Pulmonary artery endothelial cell (primary cell): ENCODE measurements around the gene DHRS2. TPM values are rescaled to one million over a fixed set of nuclear protein-coding genes. Genes with fewer than 3 reads are reported as not detected.

Experiments used
- DNase-seq: peaks from one replicate; pipeline ENCODE4 v3.0.0-alpha.2; 2011; ENCODE audit warnings: low read depth, low spot score
- total RNA-seq: library from RNA; depleted of rRNA; stranded (reverse); fragments of >200 nt; gene quantifications from 2 replicates; pipeline ENCODE4 v1.2.3, GENCODE V29; 2014

The DHRS2 gene
- total RNA-seq, 1 donor from 2014 or later, result 0.07 TPM

DNA sequence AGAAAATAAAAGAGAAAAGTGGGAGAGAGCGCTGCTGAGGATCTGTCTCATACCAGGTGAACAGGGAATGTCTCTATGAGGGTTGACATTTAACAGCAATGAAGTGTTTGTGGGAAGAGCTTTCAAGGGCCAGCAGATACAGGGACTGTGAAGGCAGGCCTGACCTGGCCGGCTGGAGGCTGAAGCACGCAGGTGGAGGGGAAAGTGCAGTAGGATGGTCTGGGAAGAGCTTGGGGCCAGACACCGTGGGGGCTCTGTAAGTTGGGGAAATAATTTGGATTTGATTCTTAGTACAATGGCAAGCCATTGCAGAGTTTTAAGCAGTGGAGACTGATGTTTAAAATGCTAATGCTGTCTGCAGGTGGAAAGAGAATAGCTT is 23.8 kb upstream of the DHRS2 start:
- no peak for DNase-seq

DNA sequence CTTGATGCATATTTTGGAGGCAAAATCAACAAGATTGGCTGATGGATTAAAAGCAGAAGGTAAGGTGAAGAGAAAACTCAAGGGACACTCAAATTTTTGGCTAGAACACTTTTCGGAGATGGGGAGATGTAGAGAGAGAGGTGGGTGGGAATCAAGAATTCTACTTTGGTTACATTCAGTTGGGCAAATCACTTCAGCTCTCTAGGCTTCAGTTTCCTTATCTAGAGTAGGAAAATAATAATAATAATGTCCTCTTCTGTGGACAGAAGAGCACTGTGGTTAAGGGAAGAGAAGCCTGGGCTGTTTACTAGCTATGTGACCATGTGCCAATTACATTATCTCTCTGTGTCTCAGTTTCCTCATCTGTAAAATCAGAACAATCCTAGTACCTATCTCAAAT is 23.4 kb upstream of the DHRS2 start:
- DNase-seq, result no peak

DNA sequence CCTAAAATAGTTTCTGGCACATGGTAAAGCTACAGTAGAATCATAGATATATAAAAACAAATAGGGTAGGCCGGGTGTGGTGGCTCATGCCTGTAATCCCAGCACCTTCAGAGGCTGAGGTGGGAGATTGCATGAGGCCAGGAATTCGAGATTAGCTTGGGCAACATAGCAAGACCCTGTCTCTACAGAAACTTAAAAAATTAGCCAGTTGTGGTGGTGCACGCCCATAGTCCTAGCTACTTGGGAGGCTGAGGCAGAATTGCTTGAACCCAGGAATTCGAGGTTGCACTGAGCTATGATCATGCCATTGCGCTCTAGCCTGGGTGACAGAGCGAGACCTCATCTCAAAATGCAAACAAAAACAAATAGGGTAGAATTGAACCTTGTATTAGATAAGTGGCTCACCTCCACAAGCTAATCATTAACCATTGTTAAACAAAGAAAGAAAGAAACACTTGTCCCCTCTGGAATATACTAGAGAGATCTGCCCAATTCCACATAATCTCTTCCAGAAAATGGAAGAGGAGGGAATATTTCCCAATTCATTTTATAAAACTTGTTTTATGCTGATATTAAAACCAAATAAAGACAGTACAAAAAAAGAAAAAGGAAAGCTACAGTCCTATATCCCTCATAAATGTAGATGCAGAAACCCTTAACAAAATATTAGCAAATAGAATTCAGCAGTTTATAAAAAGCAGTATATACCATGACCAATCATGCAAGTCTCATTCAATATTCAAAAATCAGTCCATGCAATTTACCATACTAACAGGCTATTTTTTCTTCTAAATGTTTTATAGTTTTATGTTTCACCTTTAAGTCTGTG is 22.7 kb upstream of the DHRS2 start:
- DNase-seq, result no peak

DNA sequence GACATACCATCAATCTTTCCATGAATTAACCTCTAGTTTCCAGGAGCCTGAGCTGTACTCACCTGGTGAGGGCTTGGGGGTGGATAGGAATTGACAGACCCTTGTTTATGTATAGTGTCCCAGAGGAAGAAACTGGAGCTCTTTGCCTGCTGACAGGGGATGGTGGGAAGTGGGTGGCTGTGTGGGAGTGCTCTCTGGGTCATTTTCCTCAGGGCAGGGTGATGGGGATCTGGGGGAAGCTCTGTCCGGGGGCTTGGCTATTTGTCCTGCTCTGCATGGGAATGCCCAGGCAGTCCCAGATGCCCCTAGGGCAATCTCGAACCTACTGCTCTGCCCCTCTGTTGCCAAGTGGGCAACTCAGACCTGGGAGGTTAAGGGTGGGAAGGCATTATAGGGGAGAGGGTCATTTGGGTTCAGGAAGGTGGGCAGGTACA is 21.8 kb upstream of the DHRS2 start:
- no peak for DNase-seq

DNA sequence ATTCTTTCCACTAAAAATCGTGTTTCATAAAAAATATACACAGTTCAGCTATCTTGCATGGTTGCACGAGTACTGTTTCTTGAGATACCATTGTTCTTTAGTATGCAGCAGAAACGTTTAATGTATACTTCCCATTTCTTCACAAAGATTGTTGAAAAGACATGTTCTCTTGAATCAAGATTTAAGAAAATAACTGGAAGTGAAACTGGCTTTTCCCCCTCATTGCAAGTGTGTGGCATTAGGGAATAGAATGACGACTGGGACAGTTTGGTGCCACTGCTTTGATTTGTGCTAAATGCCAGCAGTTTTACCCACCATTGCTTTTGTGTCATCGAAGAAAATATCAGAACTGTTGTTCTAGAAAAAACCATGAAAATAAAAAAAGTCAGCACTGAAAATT is 20.3 kb upstream of the DHRS2 start:
- no peak for DNase-seq

DNA sequence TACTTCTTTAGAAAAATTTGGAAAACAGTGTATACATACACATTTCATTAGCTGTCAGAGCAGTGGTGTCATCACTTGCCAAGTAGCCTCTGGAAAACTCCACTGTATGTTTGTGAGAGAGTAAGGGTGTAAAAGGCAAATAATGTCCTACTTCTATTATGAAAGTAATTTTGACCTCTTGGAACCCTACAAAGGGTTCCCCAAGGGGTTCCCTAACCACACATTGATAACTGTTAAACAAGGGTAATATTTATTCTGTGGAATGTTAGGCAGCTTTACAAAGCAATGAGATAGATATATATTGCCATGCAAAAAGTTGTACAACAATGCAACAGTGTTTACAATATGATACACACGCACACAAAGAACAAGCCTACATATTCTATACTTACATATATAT is 18.6 kb upstream of the DHRS2 start:
- no peak for DNase-seq

DNA sequence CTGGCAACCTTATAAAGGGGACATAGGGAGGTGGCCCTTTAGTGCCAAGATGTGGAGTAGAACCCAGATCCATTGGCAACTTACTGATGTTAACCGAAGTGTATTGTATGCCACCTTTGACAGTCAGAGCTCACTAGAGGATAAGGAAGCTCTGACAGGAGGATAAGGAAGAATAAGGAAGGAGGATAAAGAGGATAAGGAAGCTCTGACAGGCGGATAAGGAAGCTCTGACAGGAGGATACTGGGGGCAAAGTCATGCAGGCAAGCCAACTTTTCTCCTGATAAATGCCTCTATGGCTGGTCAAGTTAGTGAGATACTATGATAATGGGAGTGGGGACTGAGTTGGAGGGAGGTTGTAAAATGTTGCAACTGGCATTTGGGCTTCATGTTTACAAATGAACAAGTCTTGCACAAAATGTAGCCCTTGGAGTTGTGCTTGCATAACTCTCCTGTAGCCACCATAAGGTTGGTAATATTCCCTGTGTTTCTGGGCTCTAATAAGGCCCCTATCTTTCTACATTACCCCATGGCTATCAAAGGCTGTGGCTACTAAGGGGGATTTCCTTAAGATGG is 17.7 kb upstream of the DHRS2 start:
- no peak for DNase-seq

DNA sequence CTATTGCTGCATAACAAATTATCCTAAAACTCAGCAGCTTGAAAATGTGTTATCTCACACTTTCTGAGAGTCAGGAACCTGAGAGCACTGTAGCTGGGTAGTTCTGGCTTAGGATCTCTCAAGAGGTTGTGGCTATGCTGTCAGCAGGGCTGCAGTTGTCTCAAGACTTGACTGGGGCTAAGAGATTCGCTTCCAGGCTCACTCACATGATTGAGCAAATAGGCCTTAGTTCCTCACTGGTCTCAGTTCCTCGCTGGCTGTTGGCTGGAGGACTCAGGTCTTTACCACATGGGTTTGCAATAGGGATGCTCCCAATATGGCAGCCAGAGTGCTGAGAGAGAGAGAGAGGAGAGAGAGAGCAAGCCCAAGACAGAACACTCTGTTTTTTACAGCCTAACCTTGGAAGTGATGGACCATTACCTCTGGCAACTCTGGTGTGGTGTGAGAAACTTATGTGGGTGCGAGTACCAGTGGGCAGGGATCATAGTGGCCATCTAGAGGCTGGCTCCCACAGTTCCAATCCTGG is 15.9 kb upstream of the DHRS2 start:
- no peak for DNase-seq

DNA sequence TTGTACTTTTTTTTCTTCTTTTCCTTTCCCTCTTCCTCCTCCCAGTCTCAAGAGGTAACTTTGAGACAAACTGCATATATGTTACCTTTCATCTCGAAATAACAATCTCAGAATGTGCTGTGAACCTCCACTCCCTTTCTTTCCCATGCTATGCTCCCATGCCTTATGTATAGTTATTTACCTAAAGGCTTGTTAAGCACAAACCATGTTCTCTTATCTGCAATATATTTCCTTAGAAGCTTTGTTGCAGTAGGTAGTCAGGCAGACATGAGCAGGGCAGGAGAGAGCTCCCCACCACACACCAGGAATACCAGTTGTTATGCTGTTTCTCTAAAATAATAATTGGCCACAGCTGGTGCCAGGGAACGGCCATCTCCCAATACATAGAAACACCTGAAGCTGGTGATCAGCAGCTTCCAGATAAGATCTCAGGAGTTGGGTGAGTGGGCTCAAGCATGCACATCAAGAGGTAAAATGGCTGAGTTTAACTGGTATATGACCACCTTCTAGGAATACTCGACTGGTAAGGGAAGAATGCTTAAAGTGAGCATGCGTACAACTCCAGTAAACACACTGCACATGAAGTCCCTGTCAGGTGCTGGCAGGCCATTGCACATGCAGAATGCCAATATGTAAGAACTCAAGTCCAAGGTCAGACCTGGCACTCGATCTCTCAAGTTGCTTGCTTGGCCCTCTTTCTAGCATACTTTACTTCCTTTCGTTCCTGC is 14.8 kb upstream of the DHRS2 start:
- DNase-seq, result no peak

DNA sequence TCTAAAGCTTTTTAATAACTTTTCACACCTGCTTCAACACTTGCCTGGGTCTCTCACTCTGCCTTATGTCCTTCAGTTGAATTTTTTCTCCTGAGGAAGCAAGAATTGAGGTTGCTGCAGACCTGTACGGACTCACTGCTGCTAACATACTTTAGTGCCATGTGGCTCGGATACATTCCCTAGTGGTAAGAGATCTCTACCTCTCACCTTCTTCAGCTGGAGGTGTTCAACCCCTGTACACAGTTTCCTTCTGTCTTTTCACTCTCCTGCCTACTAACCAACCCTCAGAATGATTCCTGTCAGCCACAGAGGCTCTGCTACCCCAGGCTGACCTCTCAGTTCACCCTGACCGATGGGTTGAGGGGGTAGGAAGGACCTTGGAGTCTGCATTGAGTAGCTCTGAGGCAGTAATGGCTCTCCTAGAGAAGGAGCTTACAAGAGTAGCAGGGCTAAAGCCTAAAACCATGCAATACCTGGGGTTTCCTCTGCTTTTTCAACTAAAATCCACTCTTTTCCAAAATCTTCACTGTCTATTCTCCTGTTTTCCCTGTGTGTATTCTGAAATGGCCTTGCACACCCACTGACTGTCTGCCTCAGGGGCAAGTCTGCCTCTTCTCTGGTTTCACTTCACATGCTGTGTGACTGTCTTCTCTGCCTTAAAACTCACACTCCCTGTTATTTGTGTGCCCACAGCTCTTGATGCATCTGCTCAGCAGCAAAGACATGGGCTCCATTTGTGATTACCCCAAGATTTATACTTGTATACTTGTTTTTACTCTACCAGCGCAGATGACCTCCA is 14.0 kb upstream of the DHRS2 start:
- no peak for DNase-seq

DNA sequence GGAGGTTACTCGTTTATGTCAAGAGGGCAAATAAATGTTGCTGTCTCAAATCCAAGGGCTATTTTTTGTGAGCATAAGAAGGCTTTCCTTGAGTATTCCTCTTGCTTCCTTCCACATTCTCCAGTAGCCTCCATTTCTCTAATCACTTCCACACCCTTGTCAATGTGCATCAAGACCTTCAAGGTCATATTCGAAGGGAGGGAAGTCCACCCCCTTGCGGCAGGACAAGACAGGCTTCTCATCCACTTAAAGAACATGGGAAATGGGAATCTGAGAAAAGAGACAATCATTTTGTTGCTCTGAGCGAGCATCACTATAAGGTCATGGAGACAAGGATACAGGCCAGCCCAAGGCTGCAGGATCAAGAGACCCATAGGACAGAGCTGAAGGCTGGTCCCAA is 13.2 kb upstream of the DHRS2 start:
- DNase-seq, result no peak

DNA sequence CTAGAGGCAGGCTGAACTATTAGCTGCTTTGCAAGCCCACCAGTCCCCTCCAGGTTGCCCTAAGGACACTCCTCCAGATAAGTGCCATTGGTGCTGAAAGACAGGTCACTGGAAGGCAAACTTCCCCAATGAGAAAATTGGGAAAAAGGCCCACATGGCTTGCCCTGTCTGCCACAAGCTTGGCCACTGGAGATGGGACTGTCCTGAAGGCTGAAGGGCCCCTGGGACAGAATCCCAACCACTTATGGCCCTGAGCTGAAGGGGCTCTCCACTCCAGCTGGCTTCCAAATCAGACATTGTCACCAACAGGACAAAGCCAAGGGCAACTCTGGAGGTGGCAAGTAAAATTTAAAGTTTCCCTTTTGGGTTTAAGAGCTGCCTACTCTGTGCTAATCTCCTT is 12.2 kb upstream of the DHRS2 start:
- no peak for DNase-seq

DNA sequence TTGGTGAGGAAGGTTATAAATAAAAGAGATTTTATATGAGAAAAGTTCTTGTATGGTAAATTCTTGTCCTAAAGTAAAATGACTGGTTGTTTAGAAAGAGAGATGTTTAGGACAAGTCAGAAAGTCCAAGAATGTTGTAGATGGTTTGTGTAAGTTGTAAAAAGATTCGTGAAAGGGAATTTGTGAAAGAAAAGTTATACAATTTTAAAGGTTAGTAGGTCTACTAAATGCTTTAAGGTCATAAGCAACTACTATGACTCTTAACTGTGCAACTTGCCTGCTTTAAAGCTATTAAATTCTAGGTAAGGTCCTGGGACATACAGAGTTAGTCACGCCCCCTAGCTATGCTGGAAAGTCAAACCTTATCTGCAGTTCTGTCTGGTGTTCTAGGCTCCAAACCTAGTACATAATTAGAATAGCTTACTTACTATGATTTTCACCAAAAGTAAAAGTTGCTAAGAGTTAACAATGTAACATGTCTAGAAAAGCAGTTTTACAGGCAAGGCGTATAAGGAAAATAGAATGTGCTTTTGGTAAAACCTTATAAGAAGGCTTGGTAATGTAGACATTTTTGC is 11.2 kb upstream of the DHRS2 start:
- no peak for DNase-seq

DNA sequence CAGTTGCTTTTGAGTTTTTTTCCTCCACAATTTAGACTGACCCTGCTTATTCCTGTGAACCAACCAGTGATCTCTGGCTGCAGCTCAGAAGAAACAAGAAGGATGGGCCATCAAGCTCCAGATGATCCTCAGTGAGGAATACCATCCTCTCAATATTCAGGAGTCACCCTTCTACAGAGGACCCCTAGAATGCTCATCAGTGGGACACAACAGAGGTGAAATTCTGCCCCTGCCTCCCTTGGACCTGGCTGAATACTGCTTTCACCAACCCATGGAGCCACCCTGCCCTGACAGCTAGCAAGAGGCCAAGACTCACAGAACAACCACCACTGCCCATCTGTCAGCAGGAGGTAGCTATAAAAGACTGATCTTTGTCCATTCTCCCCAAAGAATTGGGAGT is 9.2 kb upstream of the DHRS2 start:
- no peak for DNase-seq

DNA sequence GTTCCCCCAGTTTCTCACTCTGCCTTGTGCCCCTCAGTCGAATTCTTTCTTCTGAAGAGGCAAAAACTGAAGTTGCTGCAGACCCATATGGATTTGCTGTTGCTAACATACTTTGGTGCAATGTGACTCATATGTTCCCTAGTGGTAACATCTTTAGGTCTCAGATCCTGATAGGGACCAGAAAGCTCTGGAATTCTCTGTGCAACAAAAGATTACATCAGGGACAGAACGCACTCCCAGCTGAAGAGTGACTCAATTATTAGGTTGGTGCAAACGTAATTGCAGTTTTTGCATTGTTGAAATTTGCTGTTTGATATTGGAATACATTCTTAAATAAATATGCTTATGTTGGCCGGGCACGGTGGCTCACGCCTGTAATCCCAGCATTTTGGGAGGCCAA is 8.2 kb upstream of the DHRS2 start:
- DNase-seq, result no peak

DNA sequence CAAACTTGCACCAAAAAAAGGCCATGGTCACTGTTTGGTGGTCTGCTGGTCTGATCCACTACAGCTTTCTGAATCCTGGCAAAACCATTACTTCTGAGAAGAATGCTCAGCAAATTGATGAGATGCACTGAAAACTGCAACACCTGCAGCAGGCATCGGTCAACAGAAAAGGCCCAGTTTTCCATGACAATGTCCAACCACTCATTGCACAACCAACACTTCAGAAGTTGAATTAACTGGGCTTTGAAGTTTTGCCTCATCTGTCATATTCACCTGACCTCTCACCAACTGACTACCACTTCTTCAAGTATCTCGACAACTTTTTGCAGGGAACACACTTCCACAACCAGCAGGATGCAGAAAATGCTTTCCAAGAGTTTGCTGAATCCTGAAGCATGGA is 7.0 kb upstream of the DHRS2 start:
- DNase-seq, result no peak

DNA sequence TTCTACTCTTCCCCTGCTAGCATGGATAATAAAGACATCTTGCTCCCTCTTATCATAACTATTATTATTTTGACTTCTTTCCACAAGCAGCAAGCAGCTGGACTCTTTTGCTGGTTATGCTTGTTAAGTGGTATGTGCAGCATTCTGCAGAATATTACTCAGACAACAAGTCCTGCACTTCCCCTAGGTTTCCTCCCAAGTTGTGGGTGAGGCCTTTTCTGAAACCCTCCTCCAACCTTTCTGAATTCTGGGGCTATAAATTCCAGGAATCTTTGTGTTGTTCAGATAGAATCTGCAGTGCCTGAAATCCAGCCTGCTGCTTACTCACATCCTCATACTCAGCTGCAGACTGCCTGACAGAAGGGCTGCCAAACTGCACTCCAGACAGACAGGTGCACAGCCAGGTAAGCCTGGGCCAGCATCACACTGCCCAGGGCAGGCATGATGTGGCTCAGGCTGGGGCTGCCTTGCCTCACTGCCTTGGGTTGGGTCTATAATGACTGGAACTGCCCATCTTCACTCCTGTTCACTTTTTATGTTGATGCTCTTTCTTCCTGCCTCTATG is 6.2 kb upstream of the DHRS2 start:
- DNase-seq, result no peak

DNA sequence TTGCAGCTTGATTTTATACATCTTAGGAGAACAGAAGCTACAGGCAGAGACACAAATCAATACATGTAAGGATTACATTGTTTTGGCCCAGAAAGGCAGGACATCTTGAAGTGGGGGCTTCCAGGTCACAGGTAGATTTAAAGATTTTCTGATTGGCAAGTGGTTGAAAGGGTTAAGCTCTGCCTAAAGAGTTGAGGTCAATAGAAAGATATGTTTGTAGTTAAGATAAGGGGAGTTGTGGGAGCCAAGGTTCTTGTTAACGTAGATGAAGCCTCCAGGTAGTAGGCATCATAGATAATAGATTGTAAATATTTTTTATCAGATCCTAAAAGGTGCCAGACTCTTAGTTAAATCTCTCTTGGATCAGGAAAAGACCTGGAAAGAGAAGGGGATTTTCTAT is 5.5 kb upstream of the DHRS2 start:
- DNase-seq, result no peak

DNA sequence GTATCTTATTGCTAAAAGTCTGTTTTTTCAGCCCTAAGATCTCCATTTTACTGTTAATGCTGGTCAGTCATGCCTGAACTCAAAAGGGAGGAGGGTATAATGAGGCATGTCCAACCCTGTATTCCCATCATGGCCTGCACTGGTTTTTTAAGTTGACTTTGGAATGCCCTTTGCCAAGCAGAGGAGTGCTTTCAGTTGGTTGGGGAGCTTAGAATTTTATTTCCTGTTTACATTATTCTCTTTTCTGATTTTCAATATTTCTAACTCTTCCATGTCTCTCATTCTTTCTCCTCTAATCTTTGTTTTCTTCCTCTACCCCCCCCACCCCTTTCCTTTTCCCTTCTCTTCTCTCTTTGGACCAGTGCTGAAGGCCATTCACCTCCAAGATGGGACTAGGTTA is 4.9 kb upstream of the DHRS2 start:
- DNase-seq, result no peak

DNA sequence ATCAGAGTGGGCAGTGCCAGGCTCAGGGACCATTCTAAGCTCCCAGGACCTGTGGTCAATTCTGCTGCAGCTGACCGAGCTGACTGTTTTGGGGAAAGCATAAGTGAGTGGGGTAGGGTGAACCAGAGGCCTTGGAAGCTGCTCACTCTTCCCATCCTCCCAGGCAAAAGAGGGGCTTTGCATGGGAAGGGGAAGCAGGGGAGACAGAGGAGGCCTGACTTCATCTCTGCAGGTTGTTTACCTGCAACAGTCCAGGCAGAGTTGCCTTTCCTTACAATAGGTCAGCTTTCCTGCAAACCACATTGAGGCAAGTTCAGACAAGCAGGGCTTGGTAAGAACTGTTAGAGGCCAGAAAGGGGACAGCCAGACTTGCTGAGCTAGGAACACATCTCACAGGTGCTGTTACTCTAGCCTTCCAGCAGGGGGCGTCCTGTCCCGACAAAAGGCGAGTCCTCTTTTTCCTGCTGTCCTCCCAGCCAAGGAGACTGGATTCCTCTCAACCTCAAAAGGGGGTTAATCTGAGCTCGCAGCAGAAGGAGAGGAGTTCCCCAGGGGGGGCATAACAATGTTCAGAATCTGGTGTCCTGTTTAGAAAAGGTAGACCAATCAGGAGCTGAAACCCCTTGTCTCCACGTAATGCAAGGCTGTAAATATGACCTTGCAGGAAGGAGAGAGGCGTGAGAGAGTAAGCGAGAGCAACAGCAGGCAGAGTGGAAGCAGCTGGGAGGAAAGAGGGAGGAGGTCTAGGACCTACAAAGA is 4.3 kb upstream of the DHRS2 start:
- DNase-seq, result peak; percentile 32
